CD8-positive, alpha-beta memory T cell (primary cell): ENCODE measurements around the gene GTF2H1. TPM values are rescaled to one million over a fixed set of nuclear protein-coding genes. Genes with fewer than 3 reads are reported as not detected.

Experiments
- CTCF ChIA-PET: fragments of 350-600 bp; sonication (Branson Sonifier 250); formaldehyde crosslinking; loops from one replicate; lab custom pipeline; 2021; ENCODE audit warnings: antibody characterized with exemption; lab: Charles Lee
- POLR2A ChIA-PET: fragments of 350-600 bp; sonication (Branson Sonifier 250); formaldehyde crosslinking; loops from one replicate; lab custom pipeline; 2021; ENCODE audit warnings: antibody characterized with exemption; lab: Charles Lee
- DNase-seq, 5 donors: peaks; one replicate each; pipeline versions ENCODE4 v3.0.0 to v3.0.0-alpha.2; 2020 to 2022; ENCODE audit warnings: mixed read lengths in 1 of 5
- H3K27ac ChIP-seq: one replicate; pipeline ENCODE4 v1.7.0; 2013; ENCODE audit warnings: low read depth, mild to moderate bottlenecking, low read length, moderate library complexity
- H3K27me3 ChIP-seq: 2 replicates; pipeline ENCODE4 v1.7.0; 2013; ENCODE audit warnings: low read length, mild to moderate bottlenecking; ENCODE audit not compliant: insufficient read depth, poor library complexity, severe bottlenecking
- H3K36me3 ChIP-seq: 2 replicates; pipeline ENCODE4 v1.7.0; 2013; ENCODE audit warnings: mild to moderate bottlenecking, low read length, moderate library complexity; ENCODE audit not compliant: insufficient read depth
- H3K4me1 ChIP-seq: 2 replicates; pipeline ENCODE4 v1.7.0; 2013; ENCODE audit warnings: mild to moderate bottlenecking, low read length, moderate library complexity; ENCODE audit not compliant: insufficient read depth
- H3K4me3 ChIP-seq: 2 replicates; pipeline ENCODE4 v1.7.0; 2013; ENCODE audit warnings: mild to moderate bottlenecking, low read length
- H3K9me3 ChIP-seq: 2 replicates; pipeline ENCODE4 v1.7.0; 2013; ENCODE audit warnings: mild to moderate bottlenecking, low read length
- H3K27ac Mint-ChIP-seq, 8 donors: one replicate each; pipeline ENCODE4 v1.8.0; 2020 to 2021; ENCODE audit warnings: mixed read lengths in 8 of 8, mild to moderate bottlenecking in 6 of 8, inconsistent platforms in 3 of 8, moderate library complexity in 3 of 8
- H3K27me3 Mint-ChIP-seq, 2 donors: one replicate each; pipeline ENCODE4 v1.8.0; 2020 to 2021; ENCODE audit warnings: mixed read lengths in 2 of 2, mild to moderate bottlenecking in 1 of 2, moderate library complexity in 1 of 2
- H3K36me3 Mint-ChIP-seq, 3 donors: one replicate each; pipeline ENCODE4 v1.8.0; 2020 to 2021; ENCODE audit warnings: mixed read lengths in 3 of 3, inconsistent platforms in 1 of 3, mild to moderate bottlenecking in 1 of 3
- H3K4me1 Mint-ChIP-seq, 3 donors: one replicate each; pipeline ENCODE4 v1.8.0; 2020 to 2021; ENCODE audit warnings: mixed read lengths in 3 of 3, inconsistent platforms in 1 of 3, mild to moderate bottlenecking in 1 of 3
- H3K4me3 Mint-ChIP-seq, 7 donors: one replicate each; pipeline ENCODE4 v1.8.0; 2020 to 2021; ENCODE audit warnings: mixed read lengths in 7 of 7, mild to moderate bottlenecking in 6 of 7, moderate library complexity in 4 of 7, inconsistent platforms in 2 of 7
- H3K9me3 Mint-ChIP-seq, 5 donors: one replicate each; pipeline ENCODE4 v1.8.0; 2020 to 2022; ENCODE audit warnings: mixed read lengths in 5 of 5, mild to moderate bottlenecking in 3 of 5, moderate library complexity in 2 of 5, inconsistent platforms in 1 of 5
- polyA plus RNA-seq: library from polyadenylated mRNA; unstranded; fragments of 300-500 nt; fragmentation: Illumina TruSeq; gene quantifications from one replicate; pipeline ENCODE4 v1.2.3, GENCODE V29; 2021
- total RNA-seq, 2 experiments: library from RNA; stranded (reverse); gene quantifications; one replicate each; pipeline ENCODE4 v1.2.3, GENCODE V29; 2021

GTF2H1 gene
- total and polyA plus RNA-seq, 3 experiments from 2014 or later, result 37.4 to 62.0 (median 60.3) TPM

GRCh38 chr11:18416459-18416858, 94.1 kb downstream of the GTF2H1 start:
- H3K36me3 ChIP-seq, result no peaks in the 10 kb centered on the region
- Mint-ChIP-seq H3K4me1 (peaks cover 8 to 21% (median 10%) of the 10 kb centered on the region in 3 donors), H3K9me3 (no peaks in the 10 kb centered on the region), H3K27ac (no peak overlapping the region), H3K27me3 (no peaks in the 10 kb centered on the region), H3K36me3 (peaks cover 0 to 1% (median 0%) of the 10 kb centered on the region in 3 donors), H3K4me3 (no peak overlapping the region)
- no peak overlapping the region for H3K27ac ChIP-seq
- POLR2A ChIA-PET, result no interaction called here
- no peaks in the 10 kb centered on the region for H3K4me1 ChIP-seq
- H3K9me3 ChIP-seq, result no peaks in the 10 kb centered on the region
- no peak overlapping the region for H3K4me3 ChIP-seq
- H3K27me3 ChIP-seq, result no peaks in the 10 kb centered on the region
- DNase-seq, result no peak
- CTCF ChIA-PET, result no interaction called here

Other genes starting within 250 kb of the GTF2H1 start
- gene SAAL1, start 216.5 kb upstream of the GTF2H1 start, total RNA-seq, result 10 to 100 TPM; 42.3 to 46.5 TPM
- gene SAAL1, start 216.5 kb upstream of the GTF2H1 start, polyA plus RNA-seq, result 13.3 TPM
- gene MRGPRX3, start 190.0 kb upstream of the GTF2H1 start, total RNA-seq, result not detected
- not detected for gene MRGPRX3, start 190.0 kb upstream of the GTF2H1 start, polyA plus RNA-seq
- gene MRGPRX4, start 149.7 kb upstream of the GTF2H1 start, total RNA-seq, result not detected
- not detected for gene MRGPRX4, start 149.7 kb upstream of the GTF2H1 start, polyA plus RNA-seq
- gene SAA4, start 85.8 kb upstream of the GTF2H1 start, total RNA-seq, result not detected
- gene SAA4, start 85.8 kb upstream of the GTF2H1 start, polyA plus RNA-seq, result not detected
- not detected for gene SAA2, start 73.9 kb upstream of the GTF2H1 start, total RNA-seq
- not detected for gene SAA2, start 73.9 kb upstream of the GTF2H1 start, polyA plus RNA-seq
- gene SAA1, start 56.3 kb upstream of the GTF2H1 start, total RNA-seq, result not detected
- gene SAA1, start 56.3 kb upstream of the GTF2H1 start, polyA plus RNA-seq, result not detected
- 10 to 100 TPM; 18.5 to 19.4 TPM for gene HPS5, start 427 bp upstream of the GTF2H1 start, total RNA-seq
- 13.8 TPM for gene HPS5, start 427 bp upstream of the GTF2H1 start, polyA plus RNA-seq
- 1,000 to 10,000 TPM; 1,546 to 1,631 TPM for gene LDHA, start 72.0 kb downstream of the GTF2H1 start, total RNA-seq
- gene LDHA, start 72.0 kb downstream of the GTF2H1 start, polyA plus RNA-seq, result 389 TPM
- gene LDHC, start 89.8 kb downstream of the GTF2H1 start, total RNA-seq, result not detected
- not detected for gene LDHC, start 89.8 kb downstream of the GTF2H1 start, polyA plus RNA-seq
- gene LDHAL6A, start 133.3 kb downstream of the GTF2H1 start, total RNA-seq, result not detected
- gene LDHAL6A, start 133.3 kb downstream of the GTF2H1 start, polyA plus RNA-seq, result not detected
- 10 to 100 TPM; 44.8 to 45.4 TPM for gene TSG101, start 204.4 kb downstream of the GTF2H1 start, total RNA-seq
- gene TSG101, start 204.4 kb downstream of the GTF2H1 start, polyA plus RNA-seq, result 55.4 TPM